GM19023 (cell line): ENCODE results near the gene DTX1.

Source experiments
- ATAC-seq: cut with Tn5 transposase; IDR thresholded peaks from one replicate; pipeline ENCODE4 v1.9.1; 2021; ENCODE audit warnings: mild to moderate bottlenecking, moderate library complexity; ENCODE audit not compliant: unreplicated experiment

The DTX1 gene

GRCh38 chr12:113054948-113055486 lies 1.5 kb upstream of the DTX1 start:
- no peak for ATAC-seq

- ATAC-seq, result no peak
Measured at GRCh38 chr12:113055594-113056380, 743 bp upstream of the DTX1 start.

GRCh38 chr12:113056381-113056630 lies 224 bp upstream of the DTX1 start:
- no peak for ATAC-seq

- ATAC-seq, result no peak
Measured at GRCh38 chr12:113057565-113058485, 1.3 kb downstream of the DTX1 start.

GRCh38 chr12:113058553-113058952 lies 2.0 kb downstream of the DTX1 start:
- no peak for ATAC-seq

- ATAC-seq, result no peak
Measured at GRCh38 chr12:113059071-113059595, 2.6 kb downstream of the DTX1 start.

GRCh38 chr12:113060336-113060960 lies 3.9 kb downstream of the DTX1 start:
- no peak for ATAC-seq

GRCh38 chr12:113061061-113061694 lies 4.6 kb downstream of the DTX1 start:
- no peak for ATAC-seq

GRCh38 chr12:113062502-113063395 lies 6.2 kb downstream of the DTX1 start:
- no peak for ATAC-seq

- no peak for ATAC-seq
Measured at GRCh38 chr12:113063396-113064350, 7.1 kb downstream of the DTX1 start.

- no peak for ATAC-seq
Measured at GRCh38 chr12:113064395-113065125, 8.0 kb downstream of the DTX1 start.

GRCh38 chr12:113065126-113066007 lies 8.8 kb downstream of the DTX1 start:
- no peak for ATAC-seq

GRCh38 chr12:113066813-113067400 lies 10.4 kb downstream of the DTX1 start:
- ATAC-seq, result no peak

GRCh38 chr12:113067987-113068935 lies 11.7 kb downstream of the DTX1 start:
- no peak for ATAC-seq

- no peak for ATAC-seq
Measured at GRCh38 chr12:113069149-113069548, 12.6 kb downstream of the DTX1 start.

GRCh38 chr12:113069751-113070116 lies 13.2 kb downstream of the DTX1 start:
- ATAC-seq, result no peak
